HCT116 (cell line): ENCODE results near the gene CD22. TPM values are rescaled to one million over a fixed set of nuclear protein-coding genes. Genes with fewer than 3 reads are reported as not detected.

Experiments used
- ATAC-seq: fragments of 200-7000 bp; cut with Tn5 transposase; 2 replicates; pipeline ENCODE4 v1.9.1; 2020; ENCODE audit warnings: mild to moderate bottlenecking, moderate library complexity
- BruUV-seq: library from RNA; stranded (reverse); fragments of 400-500 nt; replicated peaks from 2 replicates; lab custom pipeline; 2021; lab: Mats Ljungman, UMichigan
- CTCF ChIA-PET: fragments of 300-600 bp; sonication (Branson Sonifier 250); formaldehyde crosslinking; loops from one replicate; lab custom pipeline; 2021; ENCODE audit warnings: antibody characterized with exemption; lab: Charles Lee
- POLR2A ChIA-PET: fragments of 300-600, 350-600 bp; sonication (Branson Sonifier 250); formaldehyde crosslinking; loops from one replicate; lab custom pipeline; 2021; ENCODE audit warnings: antibody characterized with exemption; lab: Charles Lee
- RAD21 ChIA-PET, 2 experiments: fragments of 300-600 bp; sonication (Branson Sonifier 250); formaldehyde crosslinking; loops; one replicate each; lab custom pipeline; 2023; ENCODE audit warnings: low total read pairs in 2 of 2; ENCODE audit not compliant: uncharacterized antibody in 2 of 2, unreplicated experiment in 2 of 2, low non-redundant PET in 1 of 2; lab: Charles Lee
- DNase-seq: peaks from one replicate; pipeline ENCODE4 v3.0.0-alpha.2; 2010; ENCODE audit warnings: low read depth, low spot score
- H2AFZ ChIP-seq: fragments of 200-600 bp; shearing (Covaris generic), sonication (generic); 2 replicates; pipeline ENCODE4 v1.6.1; 2017; ENCODE audit warnings: low read depth, mixed run types, mixed read lengths, antibody characterized with exemption, low read length; ENCODE audit not compliant: poor library complexity, severe bottlenecking
- H3K27ac ChIP-seq: 2 replicates; pipeline ENCODE4 v1.5.1; 2012; ENCODE audit warnings: low read depth, low read length
- H3K27me3 ChIP-seq: fragments of 200-600 bp; sonication (generic); 2 replicates; pipeline ENCODE4 v1.6.1; 2016; ENCODE audit warnings: mixed run types, low read length, mixed read lengths; ENCODE audit not compliant: insufficient read depth
- H3K36me3 ChIP-seq, 2 experiments: fragments of 200-500 bp in 1 of 2; fragments of 200-600 bp in 1 of 2; sonication (Bioruptor generic) in 1 of 2; sonication (generic) in 1 of 2; 2 replicates each; pipeline versions ENCODE4 v1.5.1 to v1.6.1; 2014 to 2016; ENCODE audit warnings: low read length in 2 of 2, inconsistent platforms in 1 of 2, mixed read lengths in 1 of 2, mixed run types in 1 of 2; ENCODE audit not compliant: insufficient read depth in 2 of 2, control insufficient read depth in 1 of 2
- H3K4me1 ChIP-seq, 2 experiments: fragments of 200-600 bp in 1 of 2; sonication (generic) in 1 of 2; 2 replicates each; pipeline versions ENCODE4 v1.5.1 to v1.6.1; 2012 to 2017; ENCODE audit warnings: low read length in 2 of 2, inconsistent platforms in 1 of 2, mild to moderate bottlenecking in 1 of 2, mixed read lengths in 1 of 2, mixed run types in 1 of 2, moderate library complexity in 1 of 2; ENCODE audit not compliant: insufficient read depth in 2 of 2, control insufficient read depth in 1 of 2
- H3K4me2 ChIP-seq: fragments of 200-600 bp; sonication (generic); 2 replicates; pipeline ENCODE4 v1.6.1; 2017; ENCODE audit warnings: mixed run types, low read length, mixed read lengths
- H3K4me3 ChIP-seq, 2 experiments: fragments of 200-600 bp in 1 of 2; sonication (generic) in 1 of 2; replicated peaks in 1 of 2; 2 replicates each; pipeline ENCODE4 v1.5.1; 2011 to 2016; ENCODE audit warnings: low read length in 2 of 2, control low read depth in 1 of 2, low read depth in 1 of 2, mild to moderate bottlenecking in 1 of 2, mixed read lengths in 1 of 2, mixed run types in 1 of 2
- H3K79me2 ChIP-seq: fragments of 200-600 bp; sonication (generic); 2 replicates; pipeline ENCODE4 v1.6.1; 2017; ENCODE audit warnings: mild to moderate bottlenecking, mixed run types, low read length, moderate library complexity, mixed read lengths; ENCODE audit not compliant: insufficient read depth
- H3K9ac ChIP-seq: fragments of 200-600 bp; sonication (generic); 2 replicates; pipeline ENCODE4 v1.6.1; 2016; ENCODE audit warnings: low read length, mixed read lengths
- H3K9me2 ChIP-seq: fragments of 200-600 bp; sonication (generic), shearing (Covaris generic); 2 replicates; pipeline ENCODE4 v1.6.1; 2017; ENCODE audit warnings: mixed run types, mild to moderate bottlenecking, moderate library complexity; ENCODE audit not compliant: insufficient read depth
- H3K9me3 ChIP-seq, 2 experiments: fragments of 200-500 bp in 1 of 2; fragments of 200-600 bp in 1 of 2; sonication (Bioruptor generic) in 1 of 2; sonication (generic) in 1 of 2; 2 replicates each; pipeline ENCODE4 v1.6.1; 2014 to 2017; ENCODE audit warnings: low read length in 2 of 2, mixed read lengths in 2 of 2, inconsistent platforms in 1 of 2, low read depth in 1 of 2, mild to moderate bottlenecking in 1 of 2, mixed run types in 1 of 2, moderate library complexity in 1 of 2; ENCODE audit not compliant: control insufficient read depth in 1 of 2, insufficient read depth in 1 of 2
- H4K20me1 ChIP-seq: fragments of 200-600 bp; sonication (generic), shearing (Covaris generic); 2 replicates; pipeline ENCODE4 v1.6.1; 2017; ENCODE audit warnings: mixed run types, mild to moderate bottlenecking, moderate library complexity; ENCODE audit not compliant: insufficient read depth
- ATF3 ChIP-seq: IDR thresholded peaks from 2 replicates; pipeline ENCODE4 v1.6.1; 2012
- CBX3 ChIP-seq: IDR thresholded peaks from 2 replicates; pipeline ENCODE4 v1.6.1; 2012; ENCODE audit warnings: low read depth
- CEBPB ChIP-seq: IDR thresholded peaks from 2 replicates; pipeline ENCODE4 v1.6.1; 2012; ENCODE audit warnings: low read depth
- CTCF ChIP-seq, 3 experiments: fragments of 200-600 bp in 1 of 3; sonication (generic) in 1 of 3; IDR thresholded peaks in 2 of 3; conservative IDR thresholded peaks in 1 of 3; 2 replicates each; pipeline ENCODE4 v1.5.1; 2012 to 2017; ENCODE audit warnings: low read depth in 2 of 3, low read length in 2 of 3, antibody characterized with exemption in 1 of 3, borderline replicate concordance in 1 of 3, control low read depth in 1 of 3, mild to moderate bottlenecking in 1 of 3, mixed read lengths in 1 of 3, mixed run types in 1 of 3, moderate library complexity in 1 of 3; ENCODE audit not compliant: insufficient read depth in 1 of 3
- EZH2phosphoT487 ChIP-seq: fragments of 200-600 bp; IDR thresholded peaks from 2 replicates; pipeline ENCODE4 v1.6.1; 2018; ENCODE audit warnings: antibody characterized with exemption, borderline replicate concordance
- MAX ChIP-seq: IDR thresholded peaks from 2 replicates; pipeline ENCODE4 v1.6.1; 2012
- SIN3A ChIP-seq: IDR thresholded peaks from 2 replicates; pipeline ENCODE4 v1.6.1; 2012; ENCODE audit warnings: low read depth
- SP1 ChIP-seq: IDR thresholded peaks from 2 replicates; pipeline ENCODE4 v1.6.1; 2012; ENCODE audit warnings: low read depth
- ZFX ChIP-seq: fragments of 450-650 bp; IDR thresholded peaks from 2 replicates; pipeline ENCODE4 v1.6.1; 2017
- intact Hi-C: fragments of 100-400 bp; cut with micrococcal nuclease; formaldehyde crosslinking; loops from 2 replicates; pipeline ENCODE4 v1.10.0; 2022
- total RNA-seq: library from RNA; stranded (reverse); gene quantifications from one replicate; pipeline ENCODE4 v1.2.1, GENCODE V29; 2021; ENCODE audit not compliant: unreplicated experiment

CD22 gene
- total RNA-seq, 1 experiment from 2014 or later: 7.0 TPM

GRCh38 chr19:35292421-35293362 is 36.3 kb upstream of the CD22 start:
- no peak overlapping the region for H3K27ac ChIP-seq
- no peaks in the 10 kb centered on the region for H3K79me2 ChIP-seq
- H3K9me2 ChIP-seq: no peaks in the 10 kb centered on the region
- peaks cover 0 to under 1% of the 10 kb centered on the region in 2 experiments; a peak in 1 of 4 replicates for H3K9me3 ChIP-seq
- RAD21 ChIA-PET: no interaction called here
- H2AFZ ChIP-seq: no peak overlapping the region
- CTCF ChIA-PET: no interaction called here
- H3K4me3 ChIP-seq: no peak overlapping the region
- H3K4me2 ChIP-seq: no peak overlapping the region
- intact Hi-C loops: no loop called here
- H3K36me3 ChIP-seq: no peaks in the 10 kb centered on the region
- H3K4me1 ChIP-seq: peaks cover 0 to 7% of the 10 kb centered on the region in 2 experiments; a peak in 1 of 4 replicates
- no peaks in the 10 kb centered on the region for H3K27me3 ChIP-seq
- ATAC-seq (no peak), DNase-seq (no peak)
- no peaks in the 10 kb centered on the region for H4K20me1 ChIP-seq
- POLR2A ChIA-PET: no interaction called here
- TF ChIP-seq ATF3: no peak
- no peak for TF ChIP-seq EZH2phosphoT487
- no peak for TF ChIP-seq CTCF (IDR thresholded peaks at IDR 0.05 in 2 of 3, conservative IDR thresholded peaks at IDR 0.05 in 1 of 3; ENCODE audit: borderline replicate concordance in 1 of 3, insufficient read depth in 1 of 3, low read depth in 2 of 3, low read length in 2 of 3)
- TF ChIP-seq ZFX: no peak
- no peak for TF ChIP-seq CEBPB
- no peak for TF ChIP-seq SP1
- no peak for TF ChIP-seq SIN3A
- TF ChIP-seq MAX: no peak
- no peak for TF ChIP-seq CBX3
- BruUV-seq: no TSS peak
- no peak overlapping the region for H3K9ac ChIP-seq
